ENCODE measurements around the gene SMPX. TPM values are rescaled to one million over a fixed set of nuclear protein-coding genes. Genes with fewer than 3 reads are reported as not detected.

Gene SMPX
- total and polyA plus RNA-seq, 7 donors: 207 to 863 (median 427) TPM

- Histone ChIP-seq H3K4me3 (no peak overlapping the region), H3K27ac (no peak overlapping the region), H3K27me3 (ENCODE audit: insufficient read depth in 3 of 3, low read length in 2 of 3) (no peaks in the 10 kb centered on the region), H3K36me3 (ENCODE audit: insufficient read depth in 1 of 2, low read depth in 1 of 2) (no peaks in the 10 kb centered on the region), H3K4me1 (peaks cover 7% of the 10 kb centered on the region), H3K9me3 (no peaks in the 10 kb centered on the region)
- no peak for TF ChIP-seq CTCF (IDR thresholded peaks at IDR 0.05)
- DNase-seq: no peak
- ATAC-seq: no peak
- intact Hi-C loops (cut with DNase I): no loop called here
These were observed 49.8 kb downstream of the SMPX start for GRCh38 chrX:21708116-21708515.

DNA sequence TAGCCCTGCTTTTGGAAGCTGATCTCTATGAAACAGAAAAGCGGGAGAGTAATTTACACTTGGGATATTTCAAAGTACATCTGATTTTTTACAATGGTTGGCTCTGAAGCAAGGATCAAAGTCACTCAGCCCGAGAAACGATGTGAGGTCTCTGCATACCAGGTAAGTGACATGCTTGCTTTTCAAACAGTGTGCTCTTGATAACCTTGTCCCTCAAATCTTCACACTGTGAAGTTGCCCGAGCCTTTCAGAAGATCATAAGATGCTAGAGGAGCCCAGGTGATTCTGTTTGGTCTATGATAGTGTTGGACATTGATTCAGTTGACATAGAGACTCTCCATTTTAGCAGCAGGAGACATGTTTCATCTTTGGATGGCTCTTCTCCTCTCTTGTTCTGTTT, 52.7 kb downstream of the SMPX start:
- Histone ChIP-seq H3K27ac (peak overlapping the region; percentile 13), H3K27me3 (ENCODE audit: insufficient read depth in 3 of 3, low read length in 2 of 3) (no peaks in the 10 kb centered on the region), H3K9me3 (no peaks in the 10 kb centered on the region), H3K4me3 (no peak overlapping the region), H3K4me1 (peaks cover 10% of the 10 kb centered on the region), H3K36me3 (ENCODE audit: insufficient read depth in 1 of 2, low read depth in 1 of 2) (no peaks in the 10 kb centered on the region)
- no peak for ATAC-seq
- intact Hi-C loops (cut with DNase I): no loop called here
- WGBS, 3 donors: 51 to 81% (median 54%) methylated on average over 4 of the region's 4 CpGs
- DNase-seq: no peak
- TF ChIP-seq CTCF (IDR thresholded peaks at IDR 0.05): no peak

GRCh38 chrX:21702725-21703124, 55.2 kb downstream of the SMPX start:
- no peak for TF ChIP-seq CTCF (IDR thresholded peaks at IDR 0.05)
- Histone ChIP-seq H3K9me3 (no peaks in the 10 kb centered on the region), H3K36me3 (ENCODE audit: insufficient read depth in 1 of 2, low read depth in 1 of 2) (no peaks in the 10 kb centered on the region), H3K27me3 (ENCODE audit: insufficient read depth in 3 of 3, low read length in 2 of 3) (no peaks in the 10 kb centered on the region), H3K4me3 (no peak overlapping the region), H3K4me1 (peaks cover 6% of the 10 kb centered on the region), H3K27ac (peak overlapping the region; percentile 59)
- 44 to 61% (median 50%) methylated on average over 4 of the region's 4 CpGs for WGBS, 3 donors
- no peak for ATAC-seq
- no peak for DNase-seq
- intact Hi-C loops (cut with DNase I): no loop called here

- WGBS, 3 donors: 50 to 64% (median 52%) methylated on average over 3 of the region's 3 CpGs
- no peaks in the 10 kb centered on the region for H3K36me3 ChIP-seq (ENCODE audit: insufficient read depth in 1 of 2, low read depth in 1 of 2)
- DNase-seq (no peak), ATAC-seq (no peak)
- no peaks in the 10 kb centered on the region for H3K9me3 ChIP-seq
- intact Hi-C loops (cut with DNase I): no loop called here
- H3K4me3 ChIP-seq: no peak overlapping the region
- H3K4me1 ChIP-seq: peaks cover 6% of the 10 kb centered on the region
- TF ChIP-seq CTCF (IDR thresholded peaks at IDR 0.05): no peak
- H3K27ac ChIP-seq: peak overlapping the region; percentile 54
- H3K27me3 ChIP-seq (ENCODE audit: insufficient read depth in 3 of 3, low read length in 2 of 3): no peaks in the 10 kb centered on the region
These were observed 56.9 kb downstream of the SMPX start for GRCh38 chrX:21700967-21701366.

DNA sequence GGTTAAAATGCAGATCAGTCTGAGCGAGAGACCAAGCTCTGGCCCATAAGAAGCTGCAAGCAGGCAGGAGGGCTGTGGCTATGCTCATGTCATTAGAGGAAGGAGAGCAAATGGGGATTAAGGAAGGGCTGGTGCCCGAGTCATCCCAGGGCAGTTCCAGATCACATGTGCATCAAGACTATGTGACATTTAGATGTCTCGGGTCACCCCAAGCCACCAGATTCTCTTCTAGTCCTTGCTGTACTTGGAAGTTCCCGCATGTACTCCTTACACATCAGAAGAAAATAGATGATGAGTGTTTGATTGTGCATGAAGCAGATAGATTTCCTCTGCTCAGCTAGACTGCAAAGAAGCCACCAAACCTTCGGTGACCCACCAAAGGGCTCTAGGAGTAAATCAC, 57.6 kb downstream of the SMPX start:
- intact Hi-C loops (cut with DNase I): no loop called here
- peak; percentile 81 to 95 (median 88) for ATAC-seq
- Histone ChIP-seq H3K27me3 (ENCODE audit: insufficient read depth in 3 of 3, low read length in 2 of 3) (no peaks in the 10 kb centered on the region), H3K4me3 (no peak overlapping the region), H3K4me1 (peaks cover 6% of the 10 kb centered on the region), H3K9me3 (no peaks in the 10 kb centered on the region), H3K36me3 (ENCODE audit: insufficient read depth in 1 of 2, low read depth in 1 of 2) (no peaks in the 10 kb centered on the region), H3K27ac (peak overlapping the region; percentile 54)
- no peak for TF ChIP-seq CTCF (IDR thresholded peaks at IDR 0.05)
- DNase-seq: no peak
- 27 to 52% (median 47%) methylated on average over 5 of the region's 5 CpGs for WGBS, 3 donors
